HepG2 (cell line): ENCODE results near the gene RPS14. TPM values are rescaled to one million over a fixed set of nuclear protein-coding genes. Genes with fewer than 3 reads are reported as not detected.

Source experiments
- ARID2 ChIP-seq: sonication (generic); formaldehyde crosslinking; IDR thresholded peaks from 2 replicates; pipeline ENCODE4 v1.8.1; 2022; ENCODE audit warnings: mild to moderate bottlenecking, missing genetic modification reagents, borderline replicate concordance
- CEBPG ChIP-seq: IDR thresholded peaks from 2 replicates; pipeline ENCODE4 v1.6.1; 2016
- ELF1 ChIP-seq: sonication (generic); formaldehyde crosslinking; IDR thresholded peaks from 2 replicates; pipeline ENCODE4 v1.4.0; 2020; ENCODE audit warnings: missing genetic modification reagents
- FOXA3 ChIP-seq: IDR thresholded peaks from 2 replicates; pipeline ENCODE4 v1.6.1; 2016; ENCODE audit warnings: missing genetic modification reagents, missing compliant biosample characterization
- GATAD1 ChIP-seq: IDR thresholded peaks from 2 replicates; pipeline ENCODE4 v1.6.1; 2016; ENCODE audit warnings: missing genetic modification reagents, missing compliant biosample characterization
- KLF15 ChIP-seq: sonication (generic); formaldehyde crosslinking; IDR thresholded peaks from 2 replicates; pipeline ENCODE4 v1.8.1; 2023; ENCODE audit warnings: borderline replicate concordance, mild to moderate bottlenecking, inconsistent platforms, missing genetic modification reagents, mixed read lengths
- MAFK ChIP-seq, 2 experiments: IDR thresholded peaks in 1 of 2; conservative IDR thresholded peaks in 1 of 2; 2 replicates each; pipeline ENCODE4 v1.6.1; 2011; ENCODE audit warnings: improper control_type of control experiment in 2 of 2, low read length in 2 of 2
- NKX3-1 ChIP-seq: sonication (generic); formaldehyde crosslinking; IDR thresholded peaks from 2 replicates; pipeline ENCODE4 v1.5.0; 2020; ENCODE audit warnings: missing genetic modification reagents
- NR2C2 ChIP-seq: sonication (generic); formaldehyde crosslinking; IDR thresholded peaks from 2 replicates; pipeline ENCODE4 v1.4.0; 2020; ENCODE audit warnings: missing genetic modification reagents, mild to moderate bottlenecking, moderate library complexity, borderline replicate concordance
- RARA ChIP-seq: IDR thresholded peaks from 2 replicates; pipeline ENCODE4 v1.6.1; 2016; ENCODE audit warnings: missing genetic modification reagents, missing compliant biosample characterization
- REPIN1 ChIP-seq: sonication (generic); formaldehyde crosslinking; IDR thresholded peaks from 2 replicates; pipeline ENCODE4 v1.8.0; 2022; ENCODE audit warnings: missing genetic modification reagents, low read depth, mild to moderate bottlenecking, borderline replicate concordance
- SNAPC2 ChIP-seq: sonication (generic); formaldehyde crosslinking; IDR thresholded peaks from 2 replicates; pipeline ENCODE4 v1.8.1; 2022; ENCODE audit warnings: mild to moderate bottlenecking, missing genetic modification reagents
- ZSCAN21 ChIP-seq: sonication (generic); formaldehyde crosslinking; IDR thresholded peaks from 2 replicates; pipeline ENCODE4 v1.8.0; 2022; ENCODE audit warnings: mild to moderate bottlenecking, missing genetic modification reagents, moderate library complexity, borderline replicate concordance
- polyA plus RNA-seq, 8 experiments: library from polyadenylated mRNA; depleted of rRNA in 3 of 8; stranded (reverse) in 7 of 8; unstranded in 1 of 8; fragments of >200 nt; fragmentation: Illumina TruSeq in 4 of 8; extraction: Trizol in 4 of 8; gene quantifications; 2 replicates each; pipeline versions ENCODE4 v1.2.1 to v1.2.3, GENCODE V29; 2011 to 2016; ENCODE audit warnings: low read depth in 4 of 8, missing spikeins in 1 of 8, mixed read lengths in 1 of 8; ENCODE audit not compliant: insufficient read depth in 1 of 8
- total RNA-seq, 5 experiments: library from RNA; depleted of rRNA; stranded (reverse); fragments of >200 nt; fragmentation: Illumina TruSeq; extraction: Trizol; gene quantifications; 2 replicates each; pipeline ENCODE4 v1.2.3, GENCODE V29; 2016; ENCODE audit warnings: low read depth in 1 of 5
- TF ChIP-seq, protein P1 (sequence below): sonication (generic); formaldehyde crosslinking; IDR thresholded peaks from 2 replicates; pipeline ENCODE4 v1.4.0; 2020; ENCODE audit warnings: mild to moderate bottlenecking, low read depth, missing genetic modification reagents
- TF ChIP-seq, protein P2 (sequence below): sonication (generic); formaldehyde crosslinking; IDR thresholded peaks from 2 replicates; pipeline ENCODE4 v1.8.0; 2022; ENCODE audit warnings: missing genetic modification reagents, mild to moderate bottlenecking, inconsistent platforms, borderline replicate concordance
- TF ChIP-seq, protein P3 (sequence below): sonication (generic); formaldehyde crosslinking; conservative IDR thresholded peaks from 2 replicates; pipeline ENCODE4 v1.8.1; 2023; ENCODE audit warnings: missing genetic modification reagents
- TF ChIP-seq, protein P4 (sequence below): IDR thresholded peaks from 2 replicates; pipeline ENCODE4 v1.6.1; 2016; ENCODE audit warnings: control low read depth
- TF ChIP-seq, protein P5 (sequence below): sonication (generic); formaldehyde crosslinking; conservative IDR thresholded peaks from 2 replicates; pipeline ENCODE4 v1.4.0; 2020; ENCODE audit warnings: missing genetic modification reagents

Gene RPS14
- total and polyA plus RNA-seq, 2 of the 13 experiments (the other 11 are each of a cell fraction or from before 2014, with no cell fraction given) = 2,116 to 3,295 TPM

DNA sequence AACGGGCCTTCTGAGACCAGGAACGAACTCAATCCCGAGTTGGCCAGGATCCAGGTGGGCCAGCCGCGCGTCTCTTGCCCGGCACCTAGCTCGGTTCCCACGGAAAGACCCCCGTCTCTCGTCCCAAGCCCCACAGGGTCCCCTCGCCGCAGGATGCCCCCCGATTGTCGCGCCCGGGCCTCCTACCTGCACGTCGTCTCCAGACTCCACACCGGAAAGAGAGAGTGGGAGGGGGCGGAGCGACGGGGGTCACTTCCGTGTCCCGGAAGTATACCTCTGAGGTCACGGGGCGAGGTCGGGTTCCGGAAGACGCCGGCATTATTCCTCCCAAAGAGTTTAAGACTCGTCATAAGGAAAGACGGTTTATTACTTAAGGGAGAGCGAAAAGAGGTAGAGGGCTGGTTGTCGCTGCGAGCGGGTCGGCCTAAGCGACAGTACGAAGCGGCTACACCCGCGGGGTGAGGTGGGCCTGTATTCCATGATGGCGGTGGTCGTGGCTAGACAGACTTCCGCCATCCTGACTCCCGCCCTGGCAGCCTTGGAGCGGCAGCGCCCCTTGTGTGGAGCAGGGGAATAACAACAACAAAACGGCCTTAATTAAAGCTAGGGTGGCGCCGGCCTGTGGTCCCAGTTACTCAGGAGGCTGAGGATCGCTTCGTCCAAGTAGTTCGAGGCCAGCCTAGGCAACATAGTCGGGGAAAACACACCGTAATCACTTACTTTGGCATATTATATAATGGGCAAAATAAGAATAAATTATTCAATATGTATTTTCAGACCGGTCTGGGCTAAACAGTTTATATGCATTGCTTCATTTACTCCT, at the start of gene RPS14 (continued):
- TF ChIP-seq, protein P1, sequence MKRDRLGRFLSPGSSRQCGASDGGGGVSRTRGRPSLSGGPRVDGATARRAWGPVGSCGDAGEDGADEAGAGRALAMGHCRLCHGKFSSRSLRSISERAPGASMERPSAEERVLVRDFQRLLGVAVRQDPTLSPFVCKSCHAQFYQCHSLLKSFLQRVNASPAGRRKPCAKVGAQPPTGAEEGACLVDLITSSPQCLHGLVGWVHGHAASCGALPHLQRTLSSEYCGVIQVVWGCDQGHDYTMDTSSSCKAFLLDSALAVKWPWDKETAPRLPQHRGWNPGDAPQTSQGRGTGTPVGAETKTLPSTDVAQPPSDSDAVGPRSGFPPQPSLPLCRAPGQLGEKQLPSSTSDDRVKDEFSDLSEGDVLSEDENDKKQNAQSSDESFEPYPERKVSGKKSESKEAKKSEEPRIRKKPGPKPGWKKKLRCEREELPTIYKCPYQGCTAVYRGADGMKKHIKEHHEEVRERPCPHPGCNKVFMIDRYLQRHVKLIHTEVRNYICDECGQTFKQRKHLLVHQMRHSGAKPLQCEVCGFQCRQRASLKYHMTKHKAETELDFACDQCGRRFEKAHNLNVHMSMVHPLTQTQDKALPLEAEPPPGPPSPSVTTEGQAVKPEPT (CRISPR knock-in tag) = peak; percentile 74; the same call in 1 of the 2 replicates
- TF ChIP-seq ELF1 (CRISPR knock-in tag) = peak; percentile 96
- TF ChIP-seq, protein P2, sequence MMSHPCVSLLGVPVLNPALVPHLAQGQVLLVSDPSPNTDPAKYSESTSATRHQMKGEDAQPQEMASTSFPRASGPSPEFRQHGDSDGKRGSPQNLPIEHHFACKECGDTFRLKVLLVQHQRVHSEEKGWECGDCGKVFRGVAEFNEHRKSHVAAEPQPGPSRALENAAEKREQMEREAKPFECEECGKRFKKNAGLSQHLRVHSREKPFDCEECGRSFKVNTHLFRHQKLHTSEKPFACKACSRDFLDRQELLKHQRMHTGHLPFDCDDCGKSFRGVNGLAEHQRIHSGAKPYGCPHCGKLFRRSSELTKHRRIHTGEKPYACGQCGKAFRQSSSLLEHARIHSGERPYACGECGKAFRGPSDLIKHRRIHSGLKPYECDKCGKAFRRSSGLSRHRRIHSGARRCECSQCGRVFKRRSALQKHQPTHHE = peak; percentile 76; the same call in 1 of the 2 replicates
- peak; percentile 100 for TF ChIP-seq NR2C2 (CRISPR knock-in tag)
- TF ChIP-seq CEBPG (CRISPR knock-in tag) = 0 out of 2 replicates have a peak, but pooled peaks have one; percentile 4
- peak; percentile 79; the same call in 1 of the 2 replicates for TF ChIP-seq REPIN1 (CRISPR knock-in tag)
- TF ChIP-seq GATAD1 = peak; percentile 94
- TF ChIP-seq NKX3-1 (CRISPR knock-in tag) = peak; percentile 52; the same call in 1 of the 2 replicates
- no peak for TF ChIP-seq MAFK (conservative IDR thresholded peaks at IDR 0.05 in 1 of 2, IDR thresholded peaks at IDR 0.05 in 1 of 2; ENCODE audit: low read length in 2 of 2)
- peak; percentile 62 for TF ChIP-seq FOXA3
- TF ChIP-seq, protein P3, sequence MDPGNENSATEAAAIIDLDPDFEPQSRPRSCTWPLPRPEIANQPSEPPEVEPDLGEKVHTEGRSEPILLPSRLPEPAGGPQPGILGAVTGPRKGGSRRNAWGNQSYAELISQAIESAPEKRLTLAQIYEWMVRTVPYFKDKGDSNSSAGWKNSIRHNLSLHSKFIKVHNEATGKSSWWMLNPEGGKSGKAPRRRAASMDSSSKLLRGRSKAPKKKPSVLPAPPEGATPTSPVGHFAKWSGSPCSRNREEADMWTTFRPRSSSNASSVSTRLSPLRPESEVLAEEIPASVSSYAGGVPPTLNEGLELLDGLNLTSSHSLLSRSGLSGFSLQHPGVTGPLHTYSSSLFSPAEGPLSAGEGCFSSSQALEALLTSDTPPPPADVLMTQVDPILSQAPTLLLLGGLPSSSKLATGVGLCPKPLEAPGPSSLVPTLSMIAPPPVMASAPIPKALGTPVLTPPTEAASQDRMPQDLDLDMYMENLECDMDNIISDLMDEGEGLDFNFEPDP (CRISPR knock-in tag) = no peak
- peak; percentile 76; the same call in 1 of the 2 replicates for TF ChIP-seq ZSCAN21 (CRISPR knock-in tag)
- TF ChIP-seq ARID2 (CRISPR knock-in tag) = 0 out of 2 replicates have a peak, but pooled peaks have one; percentile 73
- TF ChIP-seq KLF15 = no peak; the same call in 1 of the 2 replicates
- TF ChIP-seq, protein P4, sequence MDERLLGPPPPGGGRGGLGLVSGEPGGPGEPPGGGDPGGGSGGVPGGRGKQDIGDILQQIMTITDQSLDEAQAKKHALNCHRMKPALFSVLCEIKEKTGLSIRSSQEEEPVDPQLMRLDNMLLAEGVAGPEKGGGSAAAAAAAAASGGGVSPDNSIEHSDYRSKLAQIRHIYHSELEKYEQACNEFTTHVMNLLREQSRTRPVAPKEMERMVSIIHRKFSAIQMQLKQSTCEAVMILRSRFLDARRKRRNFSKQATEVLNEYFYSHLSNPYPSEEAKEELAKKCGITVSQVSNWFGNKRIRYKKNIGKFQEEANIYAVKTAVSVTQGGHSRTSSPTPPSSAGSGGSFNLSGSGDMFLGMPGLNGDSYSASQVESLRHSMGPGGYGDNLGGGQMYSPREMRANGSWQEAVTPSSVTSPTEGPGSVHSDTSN = no peak
- peak; percentile 45; the same call in 1 of the 2 replicates for TF ChIP-seq RARA (CRISPR knock-in tag)
- TF ChIP-seq SNAPC2 (CRISPR knock-in tag) = no peak
- TF ChIP-seq, protein P5, sequence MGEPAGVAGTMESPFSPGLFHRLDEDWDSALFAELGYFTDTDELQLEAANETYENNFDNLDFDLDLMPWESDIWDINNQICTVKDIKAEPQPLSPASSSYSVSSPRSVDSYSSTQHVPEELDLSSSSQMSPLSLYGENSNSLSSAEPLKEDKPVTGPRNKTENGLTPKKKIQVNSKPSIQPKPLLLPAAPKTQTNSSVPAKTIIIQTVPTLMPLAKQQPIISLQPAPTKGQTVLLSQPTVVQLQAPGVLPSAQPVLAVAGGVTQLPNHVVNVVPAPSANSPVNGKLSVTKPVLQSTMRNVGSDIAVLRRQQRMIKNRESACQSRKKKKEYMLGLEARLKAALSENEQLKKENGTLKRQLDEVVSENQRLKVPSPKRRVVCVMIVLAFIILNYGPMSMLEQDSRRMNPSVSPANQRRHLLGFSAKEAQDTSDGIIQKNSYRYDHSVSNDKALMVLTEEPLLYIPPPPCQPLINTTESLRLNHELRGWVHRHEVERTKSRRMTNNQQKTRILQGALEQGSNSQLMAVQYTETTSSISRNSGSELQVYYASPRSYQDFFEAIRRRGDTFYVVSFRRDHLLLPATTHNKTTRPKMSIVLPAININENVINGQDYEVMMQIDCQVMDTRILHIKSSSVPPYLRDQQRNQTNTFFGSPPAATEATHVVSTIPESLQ = no peak
